HAP-1 (cell line): ENCODE measurements around the gene LNPEP.
A peak's percentile ranks its signal among the peaks of the same experiment; 100 is the strongest.

ENCODE experiments used
- DNase-seq, 2 experiments: peaks; one replicate each; pipeline ENCODE4 v3.0.0-alpha.2; 2016 to 2020; ENCODE audit warnings: low spot score in 2 of 2
- H3K27me3 ChIP-seq: fragments of 250-450 bp; sonication (Bioruptor Pico); 2 replicates; pipeline ENCODE4 v1.5.1; 2020; ENCODE audit warnings: low read depth, mild to moderate bottlenecking, moderate library complexity
- H3K36me3 ChIP-seq: fragments of 250-450 bp; sonication (Bioruptor Pico); replicated peaks from 2 replicates; pipeline ENCODE4 v1.5.1; 2020; ENCODE audit warnings: mild to moderate bottlenecking
- H3K4me1 ChIP-seq: fragments of 250-450 bp; sonication (Bioruptor Pico); 2 replicates; pipeline ENCODE4 v1.5.1; 2020; ENCODE audit warnings: mild to moderate bottlenecking
- H3K4me3 ChIP-seq: fragments of 250-450 bp; sonication (Bioruptor Pico); 2 replicates; pipeline ENCODE4 v1.5.1; 2020; ENCODE audit warnings: mild to moderate bottlenecking, moderate library complexity
- H3K9me3 ChIP-seq: fragments of 250-450 bp; sonication (Bioruptor Pico); 2 replicates; pipeline ENCODE4 v1.5.1; 2020; ENCODE audit warnings: mild to moderate bottlenecking, moderate library complexity
- in situ Hi-C: fragments of 300-500 bp; cut with MboI; formaldehyde crosslinking; loops from 3 replicates; pipeline ENCODE4 v1.14.3; 2020; ENCODE audit warnings: low sequenced_read_pairs, inconsistent platforms, mixed read lengths

The LNPEP gene

DNA sequence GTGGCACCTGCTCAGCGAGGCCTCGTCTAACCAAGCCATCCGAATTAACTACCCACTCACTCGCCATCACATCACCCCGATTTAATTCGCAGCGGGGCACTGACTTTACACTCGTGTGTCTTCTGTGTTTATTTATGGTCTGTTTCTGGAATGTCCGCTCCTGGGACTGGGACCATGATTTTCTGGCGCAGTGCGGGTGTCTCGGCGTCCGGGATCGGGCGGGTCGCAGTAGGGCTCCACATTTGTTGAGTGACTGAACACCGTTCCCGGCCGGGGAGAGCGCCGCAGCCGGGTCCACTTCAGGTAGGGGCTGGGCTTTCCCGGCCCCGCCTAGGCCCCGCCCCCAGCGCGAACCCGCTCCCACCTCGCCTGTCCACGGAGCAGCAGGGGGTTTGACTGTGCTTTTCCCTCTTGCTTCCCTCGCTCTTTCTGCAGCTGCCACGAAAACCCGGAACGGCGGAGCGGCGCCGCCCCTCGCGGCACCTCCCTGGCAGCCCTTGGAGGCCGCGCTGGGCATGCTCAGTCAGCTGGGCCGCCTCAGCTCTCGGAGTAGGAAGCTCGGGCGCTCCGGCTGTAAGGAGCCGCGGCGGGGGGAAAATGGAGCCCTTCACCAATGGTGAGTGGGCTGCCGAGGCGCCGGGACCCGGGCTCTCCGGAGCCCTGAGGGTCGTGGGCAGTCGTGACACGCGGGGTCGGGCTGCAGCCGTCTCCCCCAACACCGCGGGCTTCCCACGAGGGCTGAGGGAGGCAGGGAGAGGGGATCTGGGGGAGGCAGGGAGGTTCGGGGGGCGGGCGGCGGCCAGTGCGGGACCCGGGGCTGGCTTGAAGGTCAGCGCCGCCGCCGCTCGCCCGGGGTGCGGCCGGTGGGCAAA lies at the start of gene LNPEP:
Gene LNPEP (plus strand): TSS at position 522 of the 872 bp plus-strand sequence. CDS start 76 bp downstream, at position 598.
- Histone ChIP-seq H3K27me3 (no peaks in the 10 kb centered on the region), H3K36me3 (no peaks in the 10 kb centered on the region), H3K4me3 (peak within 1 kb of the TSS; percentile 69), H3K9me3 (no peaks in the 10 kb centered on the region), H3K4me1 (peaks cover 29% of the 10 kb centered on the region)
- in situ Hi-C loops, result no loop called here
- peak; percentile 93 to 98 for DNase-seq

DNA sequence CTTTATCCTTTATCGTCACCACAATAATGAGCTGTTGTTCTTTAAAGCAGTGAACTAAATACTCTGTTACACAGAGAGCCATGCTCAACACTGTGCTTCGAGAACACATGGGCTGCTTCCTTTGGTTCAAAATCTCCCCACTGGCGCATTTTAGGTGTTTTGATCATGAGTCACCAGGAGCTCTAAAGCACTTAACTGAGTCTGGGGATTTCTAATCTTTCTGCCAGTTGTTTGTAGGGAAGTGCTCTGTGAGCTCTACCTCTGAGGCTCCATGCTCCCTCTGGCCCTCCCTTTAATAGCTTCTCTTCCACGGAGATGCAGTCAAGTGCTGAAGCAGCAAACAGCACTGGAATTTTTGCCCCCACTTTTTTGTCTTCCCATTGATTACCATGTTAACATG lies 42.5 kb upstream of the LNPEP start:
- no peaks in the 10 kb centered on the region for H3K4me1 ChIP-seq
- no peaks in the 10 kb centered on the region for H3K9me3 ChIP-seq
- H3K36me3 ChIP-seq, result no peaks in the 10 kb centered on the region
- H3K27me3 ChIP-seq, result no peaks in the 10 kb centered on the region
- no peak for DNase-seq
- in situ Hi-C loops, result no loop called here
- H3K4me3 ChIP-seq, result no peak overlapping the region

DNA sequence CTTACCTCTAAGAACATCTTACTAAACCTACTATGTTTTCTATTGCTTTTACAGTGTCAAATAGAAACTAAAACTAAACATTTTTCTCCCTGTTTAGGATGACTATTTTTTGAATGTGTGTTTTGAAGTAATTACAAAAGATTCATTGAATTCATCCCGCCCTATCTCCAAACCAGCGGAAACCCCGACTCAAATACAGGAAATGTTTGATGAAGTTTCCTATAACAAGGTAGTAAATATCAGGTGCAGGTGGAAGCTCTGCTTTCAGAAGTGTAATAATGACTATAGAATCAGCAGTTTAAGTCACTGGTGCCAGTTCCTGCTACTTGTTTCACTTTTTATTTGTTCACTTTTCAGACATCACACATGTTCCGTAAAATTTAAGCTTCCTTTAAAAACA lies 39.6 kb upstream of the LNPEP start:
- no peak for DNase-seq
- no peaks in the 10 kb centered on the region for H3K9me3 ChIP-seq
- in situ Hi-C loops, result no loop called here
- no peaks in the 10 kb centered on the region for H3K4me1 ChIP-seq
- no peaks in the 10 kb centered on the region for H3K27me3 ChIP-seq
- no peak overlapping the region for H3K4me3 ChIP-seq
- no peaks in the 10 kb centered on the region for H3K36me3 ChIP-seq

DNA sequence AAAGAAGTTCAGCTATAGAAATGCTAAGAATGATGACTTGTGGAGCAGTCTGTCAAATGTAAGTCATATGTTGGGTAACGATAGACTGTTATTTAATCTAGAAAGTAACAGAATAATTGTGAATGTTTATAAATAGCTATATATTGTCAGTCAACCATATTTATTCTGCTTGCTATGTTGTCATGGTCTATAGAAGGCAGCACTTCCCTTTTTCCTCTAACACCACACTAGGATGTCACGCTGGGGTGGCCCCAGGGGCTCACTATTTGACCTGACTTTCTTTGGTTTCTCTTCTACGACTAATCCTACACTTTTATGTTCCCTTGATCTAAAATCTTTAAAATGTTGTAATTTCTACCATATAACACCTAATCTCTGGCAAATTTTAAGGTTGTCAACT lies 39.1 kb upstream of the LNPEP start:
- DNase-seq, result no peak
- H3K9me3 ChIP-seq, result no peaks in the 10 kb centered on the region
- H3K4me1 ChIP-seq, result no peaks in the 10 kb centered on the region
- no peaks in the 10 kb centered on the region for H3K27me3 ChIP-seq
- no peaks in the 10 kb centered on the region for H3K36me3 ChIP-seq
- no peak overlapping the region for H3K4me3 ChIP-seq
- in situ Hi-C loops, result no loop called here

DNA sequence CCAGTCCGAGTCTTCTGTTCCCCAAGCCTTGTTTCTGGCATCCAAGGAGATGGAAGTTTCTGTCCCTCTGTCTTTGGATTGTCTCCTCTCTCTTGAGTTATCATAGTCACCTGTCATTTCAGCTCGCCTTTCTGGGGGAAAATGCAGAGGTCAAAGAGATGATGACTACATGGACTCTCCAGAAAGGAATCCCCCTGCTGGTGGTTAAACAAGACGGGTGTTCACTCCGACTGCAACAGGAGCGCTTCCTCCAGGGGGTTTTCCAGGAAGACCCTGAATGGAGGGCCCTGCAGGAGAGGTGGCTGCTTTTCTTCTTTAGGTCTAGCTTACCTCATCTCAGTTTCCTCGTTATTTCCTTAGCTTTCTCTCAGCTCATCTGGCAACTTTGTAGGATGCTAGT lies 34.5 kb upstream of the LNPEP start:
- in situ Hi-C loops, result no loop called here
- peak in 1 of 2 experiments; percentile 9 for DNase-seq
- no peaks in the 10 kb centered on the region for H3K36me3 ChIP-seq

DNA sequence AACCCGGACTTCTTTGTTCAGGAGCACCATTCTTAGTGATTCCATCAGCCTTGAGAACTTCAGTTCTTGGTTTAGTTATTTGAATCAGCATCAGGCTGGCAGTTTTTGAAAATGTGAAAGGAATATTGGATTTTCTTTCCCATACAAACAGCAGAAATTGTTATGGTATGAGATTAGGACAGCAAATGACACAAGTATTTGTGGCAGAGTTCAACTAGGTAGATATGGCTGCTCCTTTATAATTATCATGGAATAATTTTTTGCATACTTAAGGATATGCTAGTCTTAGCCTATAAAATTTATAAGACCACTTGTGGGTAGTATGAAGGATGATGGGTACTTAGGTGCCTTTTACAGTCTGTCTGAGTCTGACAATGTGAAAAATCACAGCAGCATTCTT lies 34.0 kb upstream of the LNPEP start:
- H3K27me3 ChIP-seq, result no peaks in the 10 kb centered on the region
- in situ Hi-C loops, result no loop called here
- no peaks in the 10 kb centered on the region for H3K4me1 ChIP-seq
- H3K9me3 ChIP-seq, result no peaks in the 10 kb centered on the region
- H3K4me3 ChIP-seq, result no peak overlapping the region
- DNase-seq, result no peak
- H3K36me3 ChIP-seq, result no peaks in the 10 kb centered on the region

More for the DNA sequence above, 34.5 kb upstream of the LNPEP start:
- H3K4me3 ChIP-seq, result no peak overlapping the region
- no peaks in the 10 kb centered on the region for H3K4me1 ChIP-seq
- H3K27me3 ChIP-seq, result no peaks in the 10 kb centered on the region
- no peaks in the 10 kb centered on the region for H3K9me3 ChIP-seq

DNA sequence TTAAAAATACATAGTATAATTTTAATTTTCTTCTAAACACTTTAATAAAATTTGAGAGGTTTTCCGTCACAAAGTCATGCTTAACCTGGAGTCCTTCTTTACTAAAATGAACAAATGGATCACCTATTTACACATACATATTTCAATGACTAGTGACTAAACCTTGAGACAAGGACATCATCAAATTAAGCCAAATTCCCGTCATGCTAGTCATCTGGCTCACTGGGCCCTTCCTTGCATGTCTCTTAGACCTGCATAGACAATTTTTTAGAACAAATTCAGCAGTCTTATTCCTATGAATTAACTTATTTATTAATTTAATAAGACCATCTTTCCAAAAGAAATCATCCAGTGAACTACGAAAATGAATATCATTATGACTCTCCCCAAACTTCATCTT lies 33.0 kb upstream of the LNPEP start:
- in situ Hi-C loops, result no loop called here
- H3K36me3 ChIP-seq, result no peaks in the 10 kb centered on the region
- no peak for DNase-seq

DNA sequence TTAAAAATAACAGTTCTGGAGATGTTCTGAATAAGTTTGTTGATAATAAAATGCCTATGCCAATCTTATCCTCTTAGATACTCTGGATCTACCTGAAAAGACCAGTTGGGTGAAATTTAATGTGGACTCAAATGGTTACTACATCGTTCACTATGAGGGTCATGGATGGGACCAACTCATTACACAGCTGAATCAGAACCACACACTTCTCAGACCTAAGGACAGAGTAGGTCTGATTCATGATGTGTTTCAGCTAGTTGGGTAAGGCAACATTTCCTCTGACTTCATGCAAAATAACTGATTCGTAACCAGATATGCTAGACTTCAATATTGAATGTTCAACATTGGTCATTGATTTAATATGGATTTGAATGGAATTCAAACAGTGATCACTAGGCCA lies 32.6 kb upstream of the LNPEP start:
- Histone ChIP-seq H3K27me3 (no peaks in the 10 kb centered on the region), H3K4me3 (no peak overlapping the region), H3K4me1 (no peaks in the 10 kb centered on the region), H3K9me3 (no peaks in the 10 kb centered on the region), H3K36me3 (no peaks in the 10 kb centered on the region)
- no peak for DNase-seq
- in situ Hi-C loops, result no loop called here

More for the DNA sequence above, 33.0 kb upstream of the LNPEP start:
- Histone ChIP-seq H3K27me3 (no peaks in the 10 kb centered on the region), H3K9me3 (no peaks in the 10 kb centered on the region), H3K4me3 (no peak overlapping the region), H3K4me1 (no peaks in the 10 kb centered on the region)

DNA sequence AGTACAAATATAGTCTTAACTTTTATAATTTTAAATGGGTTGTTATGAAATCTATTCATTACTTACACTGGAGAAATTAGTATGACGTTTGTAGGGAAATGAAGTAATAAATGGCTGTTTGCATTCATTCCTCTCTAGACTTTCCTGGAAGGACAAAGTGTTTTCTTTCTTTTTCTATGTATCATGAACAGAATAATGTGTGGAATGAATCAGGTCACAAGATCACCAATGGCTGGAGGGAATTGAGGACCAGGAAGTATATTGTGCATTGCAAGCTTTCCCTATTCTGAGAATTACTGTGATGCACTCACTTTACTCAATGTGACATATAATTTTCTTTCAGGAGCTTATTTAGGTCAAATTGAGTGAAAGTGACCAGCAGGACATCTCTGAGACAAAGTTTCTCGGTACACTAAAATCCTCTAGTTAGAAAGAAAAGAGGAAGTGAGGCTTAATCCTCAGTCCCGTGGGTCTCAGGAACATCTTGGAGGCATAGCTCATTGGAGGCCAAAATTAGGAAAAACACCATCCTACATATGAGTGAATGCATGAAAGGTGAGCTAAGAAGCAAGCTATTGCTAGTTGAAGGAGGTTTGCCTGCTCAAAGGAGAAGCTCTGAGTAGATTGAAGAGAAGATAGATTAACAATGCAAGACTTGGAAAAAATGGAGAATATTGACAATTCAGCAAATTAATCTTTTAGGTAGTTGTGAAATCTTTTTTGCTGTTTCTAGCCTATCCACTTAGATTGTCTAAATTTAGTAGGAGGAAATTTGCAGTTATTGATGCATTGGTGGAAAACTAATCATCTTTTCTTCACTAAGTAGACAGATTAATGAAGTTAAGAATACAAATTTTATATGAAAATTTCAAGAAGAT lies 31.6 kb upstream of the LNPEP start:
- Histone ChIP-seq H3K9me3 (no peaks in the 10 kb centered on the region), H3K4me3 (no peak overlapping the region), H3K27me3 (no peaks in the 10 kb centered on the region), H3K36me3 (no peaks in the 10 kb centered on the region), H3K4me1 (no peaks in the 10 kb centered on the region)
- DNase-seq, result no peak
- in situ Hi-C loops, result no loop called here

DNA sequence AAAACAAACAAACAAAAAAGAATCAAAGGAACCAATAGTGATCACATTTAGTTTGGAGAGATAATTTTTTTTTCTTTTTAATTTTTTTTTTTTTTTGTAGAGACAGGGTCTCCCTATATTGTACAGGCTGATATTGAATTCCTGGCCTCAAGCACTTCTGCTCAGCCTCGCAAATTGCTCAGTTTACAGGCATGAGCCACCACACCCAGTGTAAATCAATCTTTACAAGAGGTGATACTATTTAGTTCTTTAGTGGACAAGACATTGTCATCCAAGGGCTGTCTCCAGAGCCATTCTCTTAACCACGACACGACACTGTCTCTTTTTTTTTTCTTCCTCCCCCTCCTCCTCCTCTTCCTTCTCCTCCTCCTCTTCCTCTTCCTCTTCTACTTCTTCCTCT lies 30.0 kb upstream of the LNPEP start:
- no peaks in the 10 kb centered on the region for H3K36me3 ChIP-seq
- H3K4me1 ChIP-seq, result no peaks in the 10 kb centered on the region
- in situ Hi-C loops, result no loop called here
- no peaks in the 10 kb centered on the region for H3K9me3 ChIP-seq
- DNase-seq, result no peak
- no peaks in the 10 kb centered on the region for H3K27me3 ChIP-seq
- no peak overlapping the region for H3K4me3 ChIP-seq

DNA sequence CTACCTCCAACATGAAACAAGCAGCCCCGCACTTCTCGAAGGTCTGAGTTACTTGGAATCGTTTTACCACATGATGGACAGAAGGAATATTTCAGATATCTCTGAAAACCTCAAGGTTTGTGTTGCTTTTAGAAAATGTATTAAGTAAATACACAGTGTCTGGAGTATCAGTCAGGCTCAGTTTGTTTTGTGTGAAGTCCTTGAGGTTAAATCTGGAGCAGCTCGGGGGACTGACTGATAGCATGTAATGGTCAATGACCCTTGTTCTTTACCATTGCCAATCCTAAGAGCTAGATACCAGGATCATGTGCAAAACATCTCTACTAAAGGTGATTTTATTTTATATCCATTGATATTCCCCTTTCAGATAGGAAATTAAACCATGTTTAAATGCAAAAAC lies 26.9 kb upstream of the LNPEP start:
- DNase-seq, result no peak
- H3K4me1 ChIP-seq, result no peaks in the 10 kb centered on the region
- no peaks in the 10 kb centered on the region for H3K9me3 ChIP-seq
- no peaks in the 10 kb centered on the region for H3K36me3 ChIP-seq
- in situ Hi-C loops, result no loop called here
- no peaks in the 10 kb centered on the region for H3K27me3 ChIP-seq
- no peak overlapping the region for H3K4me3 ChIP-seq

DNA sequence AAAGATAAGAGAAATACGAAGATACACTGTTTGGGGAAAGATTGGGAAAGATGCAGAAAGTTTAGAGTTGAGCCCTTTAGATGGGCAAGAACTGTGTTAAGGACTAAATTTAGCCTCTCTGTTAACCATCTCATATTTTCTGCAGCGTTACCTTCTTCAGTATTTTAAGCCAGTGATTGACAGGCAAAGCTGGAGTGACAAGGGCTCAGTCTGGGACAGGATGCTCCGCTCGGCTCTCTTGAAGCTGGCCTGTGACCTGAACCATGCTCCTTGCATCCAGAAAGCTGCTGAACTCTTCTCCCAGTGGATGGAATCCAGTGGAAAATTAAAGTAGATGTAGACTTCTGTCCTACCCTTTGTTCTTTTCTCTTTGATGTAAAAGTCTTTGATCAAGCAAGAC lies 26.4 kb upstream of the LNPEP start:
- no peaks in the 10 kb centered on the region for H3K27me3 ChIP-seq
- H3K36me3 ChIP-seq, result no peaks in the 10 kb centered on the region
- no peaks in the 10 kb centered on the region for H3K9me3 ChIP-seq
- H3K4me3 ChIP-seq, result no peak overlapping the region
- DNase-seq, result no peak
- no peaks in the 10 kb centered on the region for H3K4me1 ChIP-seq
- in situ Hi-C loops, result no loop called here

DNA sequence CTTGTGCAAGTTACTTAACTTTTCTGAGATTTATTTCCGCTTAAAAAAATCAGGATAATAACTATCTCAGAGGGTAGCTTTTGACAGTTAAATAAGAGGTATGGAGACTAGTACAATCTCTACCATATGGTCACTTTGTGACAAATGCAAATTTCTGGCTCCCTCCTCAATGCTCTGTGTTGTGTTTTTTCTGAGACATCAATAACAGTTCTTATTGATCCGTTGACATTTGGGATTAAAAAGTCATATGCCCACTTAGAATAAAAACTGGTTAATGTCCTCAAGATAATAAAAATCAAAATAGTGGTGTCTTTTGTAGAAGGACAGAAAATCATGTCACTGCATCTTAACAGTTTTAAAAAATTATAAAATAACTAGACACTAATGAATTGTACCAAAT lies 24.7 kb upstream of the LNPEP start:
- in situ Hi-C loops, result no loop called here
- Histone ChIP-seq H3K4me1 (no peaks in the 10 kb centered on the region), H3K27me3 (no peaks in the 10 kb centered on the region), H3K9me3 (no peaks in the 10 kb centered on the region), H3K36me3 (no peaks in the 10 kb centered on the region), H3K4me3 (no peak overlapping the region)
- DNase-seq, result no peak

DNA sequence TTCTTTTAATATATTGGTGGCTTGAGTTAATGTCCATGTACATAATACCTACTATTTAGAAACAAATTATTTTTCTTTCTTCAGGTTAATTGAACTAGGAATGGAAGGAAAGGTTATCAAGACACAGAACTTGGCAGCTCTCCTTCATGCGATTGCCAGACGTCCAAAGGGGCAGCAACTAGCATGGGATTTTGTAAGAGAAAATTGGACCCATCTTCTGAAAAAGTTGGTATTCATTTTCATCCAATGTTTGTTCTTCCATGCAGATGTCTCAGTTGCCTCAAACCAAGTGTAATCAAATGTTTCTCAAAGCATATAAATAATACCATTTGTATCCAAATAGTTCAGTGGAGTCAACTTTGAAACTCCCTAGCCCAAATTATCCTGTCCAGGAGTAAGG lies 22.6 kb upstream of the LNPEP start:
- Histone ChIP-seq H3K9me3 (no peaks in the 10 kb centered on the region), H3K27me3 (no peaks in the 10 kb centered on the region), H3K36me3 (no peaks in the 10 kb centered on the region), H3K4me3 (no peak overlapping the region), H3K4me1 (no peaks in the 10 kb centered on the region)
- no peak for DNase-seq
- in situ Hi-C loops, result no loop called here
